Naive thymus-derived CD8-positive, alpha-beta T cell (primary cell): ENCODE data around the gene SP7. TPM values are rescaled to one million over a fixed set of nuclear protein-coding genes. Genes with fewer than 3 reads are reported as not detected.
"Not testable (repeated sequence)": the region's sequence is repeated elsewhere in the genome, so short reads cannot be mapped to it uniquely, and the experiment has no call there.

ENCODE experiments used
- ATAC-seq, 2 donors: fragments of 150-1000 bp; cut with Tn5 transposase in 1 of 2; sonication (Bioruptor Pico), chemical (Tn5 transposase) in 1 of 2; 1 replicate in 1 of 2; 2 replicates in 1 of 2; pipeline ENCODE4 v1.10.0; 2021; ENCODE audit warnings: mild to moderate bottlenecking in 2 of 2, moderate library complexity in 2 of 2
- POLR2A ChIA-PET: fragments of 350-600 bp; sonication (Branson Sonifier 250); formaldehyde crosslinking; loops from one replicate; lab custom pipeline; 2021; ENCODE audit warnings: antibody characterized with exemption; lab: Charles Lee
- DNase-seq, 10 donors: peaks; one replicate each; pipeline versions ENCODE4 v3.0.0 to v3.0.0-alpha.2; 2020 to 2022
- H3K27ac Mint-ChIP-seq, 10 donors: one replicate each; pipeline ENCODE4 v1.8.0; 2020 to 2022; ENCODE audit warnings: mild to moderate bottlenecking in 10 of 10, mixed read lengths in 10 of 10, moderate library complexity in 4 of 10, inconsistent platforms in 1 of 10
- H3K27me3 Mint-ChIP-seq, 5 donors: one replicate each; pipeline ENCODE4 v1.8.0; 2021 to 2022; ENCODE audit warnings: mixed read lengths in 5 of 5
- H3K36me3 Mint-ChIP-seq, 3 donors: one replicate each; pipeline ENCODE4 v1.8.0; 2020 to 2022; ENCODE audit warnings: mixed read lengths in 3 of 3, mild to moderate bottlenecking in 2 of 3, inconsistent platforms in 1 of 3
- H3K4me1 Mint-ChIP-seq, 4 donors: one replicate each; pipeline ENCODE4 v1.8.0; 2021 to 2022; ENCODE audit warnings: mixed read lengths in 4 of 4
- H3K4me3 Mint-ChIP-seq, 10 donors: one replicate each; pipeline ENCODE4 v1.8.0; 2020 to 2022; ENCODE audit warnings: mild to moderate bottlenecking in 10 of 10, mixed read lengths in 10 of 10, moderate library complexity in 6 of 10, inconsistent platforms in 1 of 10
- H3K9me3 Mint-ChIP-seq, 9 donors: one replicate each; pipeline ENCODE4 v1.8.0; 2020 to 2022; ENCODE audit warnings: mixed read lengths in 9 of 9, mild to moderate bottlenecking in 3 of 9, inconsistent platforms in 1 of 9, moderate library complexity in 1 of 9
- polyA plus RNA-seq, 3 donors: library from polyadenylated mRNA; unstranded; fragments of 300-500 nt; fragmentation: Illumina TruSeq; gene quantifications; one replicate each; pipeline ENCODE4 v1.2.3, GENCODE V29; 2021
- total RNA-seq, 8 experiments: library from RNA in 2 of 8; stranded (reverse) in 2 of 8; gene quantifications; one replicate each; pipeline ENCODE4 v1.2.3 and lab custom pipeline; 2021 to 2026

SP7 gene
- total and polyA plus RNA-seq, 5 experiments from 2014 or later: 0.05 TPM; not detected in 4

DNA sequence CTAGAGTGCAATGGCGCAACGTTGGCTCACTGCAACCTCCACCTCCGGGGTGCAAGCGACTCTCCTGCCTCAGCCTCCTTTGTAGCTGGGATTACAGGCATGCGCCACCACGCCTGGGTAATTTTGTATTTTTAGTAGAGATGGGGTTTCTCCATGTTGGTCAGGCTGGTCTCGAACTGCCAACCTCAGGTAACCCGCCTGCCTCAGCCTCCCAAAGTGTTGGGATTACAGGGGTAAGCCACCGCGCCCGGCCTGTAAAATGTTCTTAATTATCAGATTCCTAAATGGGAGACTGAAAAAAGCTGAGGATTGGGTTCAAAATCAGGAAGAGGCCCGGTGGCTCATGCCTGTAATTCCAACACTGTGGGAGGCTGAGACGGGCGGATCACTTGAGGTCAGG, 38.1 kb upstream of the SP7 start:
- H3K9me3 Mint-ChIP-seq, H3K27me3 Mint-ChIP-seq, DNase-seq, H3K36me3 Mint-ChIP-seq, ATAC-seq: not testable (repeated sequence)
- Mint-ChIP-seq H3K4me1 (peaks cover 13 to 31% (median 24%) of the 10 kb centered on the region in 4 donors), H3K4me3 (peak overlapping the region in 1 of 10 donors; percentile 24), H3K27ac (peak overlapping the region in 5 of 10 donors; percentile 56 to 79 (median 60))
- POLR2A ChIA-PET: interaction anchor here (1.1 to 1.5 kb wide), 2 partner anchors 10 to 50 kb away, joined by 3 to 4 read pairs; no protein-coding TSS in a partner anchor

DNA sequence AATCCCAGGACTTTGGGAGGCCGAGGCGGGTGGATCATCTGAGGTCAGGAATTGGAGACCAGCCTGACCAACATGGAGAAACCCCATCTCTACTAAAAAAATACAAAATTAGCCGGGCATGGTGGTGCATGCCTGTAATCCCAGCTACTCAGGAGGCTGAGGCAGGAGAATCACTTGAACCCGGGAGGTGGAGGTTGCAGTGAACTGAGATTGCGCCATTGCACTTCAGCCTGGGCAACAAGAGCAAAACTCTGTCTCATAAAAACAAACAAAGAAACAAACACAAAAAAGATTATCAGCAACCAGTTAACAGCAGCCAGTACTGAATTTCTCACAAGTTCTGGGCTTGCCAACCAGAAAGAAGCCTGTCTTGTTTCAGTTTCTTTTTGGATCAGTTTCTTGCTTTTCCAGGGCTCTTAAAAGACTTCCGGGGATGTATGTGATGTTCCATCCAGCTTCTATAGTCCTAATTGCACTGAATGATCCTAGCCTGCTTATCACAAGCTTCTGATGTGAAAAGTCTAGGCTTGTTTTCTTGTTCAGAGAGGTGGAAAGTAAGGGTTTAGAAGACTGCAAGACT, 37.5 kb upstream of the SP7 start:
- not testable (repeated sequence) for H3K27me3 Mint-ChIP-seq, H3K9me3 Mint-ChIP-seq, ATAC-seq, H3K36me3 Mint-ChIP-seq, DNase-seq
- Mint-ChIP-seq H3K4me1 (peaks cover 11 to 35% (median 26%) of the 10 kb centered on the region in 4 donors), H3K4me3 (peak overlapping the region in 2 of 10 donors; percentile 24 to 34), H3K27ac (peak overlapping the region; percentile 8 to 79 (median 61))
- POLR2A ChIA-PET: interaction anchor here (1.1 to 1.5 kb wide), 2 partner anchors 10 to 49 kb away, joined by 3 to 4 read pairs; no protein-coding TSS in a partner anchor

DNA sequence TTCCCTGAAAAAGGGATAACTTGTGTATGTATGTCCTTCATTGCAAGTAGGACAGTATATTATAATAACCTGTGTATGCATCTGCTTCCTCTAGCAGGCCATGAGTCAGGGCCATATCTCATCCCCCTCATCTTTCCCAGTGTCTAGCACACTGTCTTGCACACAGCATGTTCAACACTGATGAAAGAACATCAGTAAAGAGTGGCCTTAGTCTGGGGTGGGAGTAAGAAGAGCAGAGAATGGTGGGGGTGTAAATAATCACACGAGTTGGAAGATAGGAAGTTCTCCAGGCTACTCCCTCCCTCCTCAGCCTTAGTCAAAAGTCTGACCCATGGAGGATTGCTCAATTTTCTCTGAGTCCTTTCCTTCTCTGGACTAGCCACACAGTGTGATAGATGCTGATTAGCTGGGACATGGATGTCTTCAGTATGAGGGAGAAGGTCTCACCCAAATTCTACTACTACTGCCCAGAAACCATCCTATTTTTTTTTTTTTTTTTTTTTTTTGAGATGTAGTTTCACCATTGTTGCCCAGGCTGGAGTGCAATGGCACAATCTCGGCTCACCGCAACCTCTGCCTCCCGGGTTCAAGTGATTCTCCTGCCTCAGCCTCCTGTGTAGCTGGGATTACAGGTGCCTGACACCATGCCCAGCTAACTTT, 29.2 kb upstream of the SP7 start:
- POLR2A ChIA-PET: interaction anchor here (0.6 to 2.7 kb wide), 5 partner anchors 12 to 1441 kb away, joined by 3 to 18 read pairs (median 7); partner anchors contain the start of genes SP1 and TARBP2
- Mint-ChIP-seq H3K36me3 (no peaks in the 10 kb centered on the region), H3K4me1 (peaks cover 4 to 21% (median 14%) of the 10 kb centered on the region in 4 donors), H3K9me3 (no peaks in the 10 kb centered on the region), H3K27me3 (no peaks in the 10 kb centered on the region), H3K27ac (peak overlapping the region in 9 of 10 donors; percentile 16 to 88 (median 79)), H3K4me3 (peak overlapping the region in 3 of 10 donors; percentile 9 to 48 (median 15))
- DNase-seq (no peak), ATAC-seq (no peak)

DNA sequence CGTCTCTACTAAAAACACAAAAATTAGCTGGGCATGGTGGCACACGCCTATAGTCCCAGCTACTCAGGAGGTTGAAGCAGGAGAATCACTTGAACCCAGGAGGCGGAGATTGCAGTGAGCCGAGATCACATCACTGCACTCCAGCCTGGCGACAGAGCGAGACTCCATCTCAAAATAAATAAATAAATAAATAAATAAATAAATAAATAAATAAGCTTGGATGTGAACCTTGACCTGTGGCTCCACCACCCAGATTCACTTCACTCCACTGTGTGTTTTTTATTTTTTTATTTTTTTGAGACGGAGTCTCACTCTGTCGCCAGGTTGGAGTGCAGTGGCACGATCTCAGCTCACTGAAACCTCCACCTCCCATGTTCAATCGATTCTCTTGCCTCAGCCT, 25.5 kb upstream of the SP7 start:
- not testable (repeated sequence) for H3K9me3 Mint-ChIP-seq, DNase-seq, H3K27me3 Mint-ChIP-seq, H3K4me3 Mint-ChIP-seq, H3K36me3 Mint-ChIP-seq, ATAC-seq, H3K27ac Mint-ChIP-seq
- POLR2A ChIA-PET: interaction anchor here (0.7 kb wide), 1 partner anchor 18 kb away, joined by 4 read pairs; no protein-coding TSS in a partner anchor
- peaks cover 4 to 12% (median 12%) of the 10 kb centered on the region in 4 donors for H3K4me1 Mint-ChIP-seq

DNA sequence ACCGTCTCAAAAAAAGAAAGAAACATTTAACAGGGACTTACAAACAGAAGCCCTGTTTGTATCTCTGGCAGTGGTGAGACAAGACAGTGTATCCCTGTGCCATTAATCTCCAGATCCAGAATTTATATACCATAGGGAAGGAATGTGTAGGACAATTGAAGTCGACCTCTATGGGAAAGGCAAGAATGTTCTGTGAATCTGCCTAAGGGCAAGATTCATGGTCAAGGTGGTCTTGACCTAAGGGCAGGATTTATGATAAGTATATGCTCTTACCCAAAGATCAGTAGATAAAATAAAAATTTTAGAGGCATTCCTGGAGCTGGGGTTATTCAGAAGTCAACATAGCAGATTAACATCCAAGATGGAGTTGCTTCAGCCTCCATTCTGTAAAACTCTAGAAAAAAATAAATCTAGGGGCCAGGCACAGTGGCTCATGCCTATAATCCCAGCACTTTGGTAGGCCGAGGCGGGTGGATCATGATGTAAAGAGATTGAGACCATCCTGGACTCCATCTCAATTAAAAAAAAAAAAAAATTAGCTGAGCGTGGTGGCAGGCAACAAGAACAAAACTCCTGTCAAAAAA, 22.8 kb upstream of the SP7 start:
- no peak overlapping the region for H3K4me3 Mint-ChIP-seq
- POLR2A ChIA-PET: interaction anchor here (0.6 to 1.8 kb wide), 3 partner anchors 20 to 61 kb away, joined by 3 to 4 read pairs (median 3); partner anchors contain the start of gene AAAS
- ATAC-seq: no peak
- peaks cover 0 to 4% (median 1%) of the 10 kb centered on the region in 4 donors for H3K4me1 Mint-ChIP-seq
- H3K36me3 Mint-ChIP-seq: no peaks in the 10 kb centered on the region
- H3K27ac Mint-ChIP-seq: no peak overlapping the region
- H3K27me3 Mint-ChIP-seq: no peaks in the 10 kb centered on the region
- H3K9me3 Mint-ChIP-seq: no peaks in the 10 kb centered on the region
- no peak for DNase-seq

DNA sequence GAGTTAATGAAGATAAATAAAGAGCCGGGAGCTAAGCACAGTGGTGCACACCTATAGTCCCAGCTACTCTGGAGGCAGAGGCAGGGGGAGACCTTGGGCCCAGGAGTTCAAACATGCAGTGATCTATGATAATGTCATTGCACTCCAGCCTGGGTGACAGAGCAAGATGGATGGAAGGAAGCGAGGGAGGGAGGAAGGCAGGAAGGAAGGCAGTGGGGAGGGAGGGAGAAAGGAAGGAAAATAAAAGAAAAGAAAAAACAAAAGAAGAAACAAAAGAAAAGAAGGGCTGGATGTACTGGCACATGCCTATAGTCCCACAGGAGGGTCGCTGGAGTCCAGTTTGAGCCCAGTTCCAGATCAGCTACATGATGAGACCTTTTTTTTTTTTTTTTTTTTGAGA, 19.0 kb upstream of the SP7 start:
- no peaks in the 10 kb centered on the region for H3K9me3 Mint-ChIP-seq
- POLR2A ChIA-PET: interaction anchor here (0.7 to 0.8 kb wide), 3 partner anchors 36 to 160 kb away, joined by 3 to 17 read pairs (median 4); no protein-coding TSS in a partner anchor
- no peaks in the 10 kb centered on the region for H3K36me3 Mint-ChIP-seq
- H3K4me1 Mint-ChIP-seq: peaks cover 4 to 10% (median 8%) of the 10 kb centered on the region in 4 donors
- ATAC-seq (no peak), DNase-seq (no peak)
- no peaks in the 10 kb centered on the region for H3K27me3 Mint-ChIP-seq
- H3K27ac Mint-ChIP-seq: peak overlapping the region in 1 of 10 donors; percentile 79
- no peak overlapping the region for H3K4me3 Mint-ChIP-seq

DNA sequence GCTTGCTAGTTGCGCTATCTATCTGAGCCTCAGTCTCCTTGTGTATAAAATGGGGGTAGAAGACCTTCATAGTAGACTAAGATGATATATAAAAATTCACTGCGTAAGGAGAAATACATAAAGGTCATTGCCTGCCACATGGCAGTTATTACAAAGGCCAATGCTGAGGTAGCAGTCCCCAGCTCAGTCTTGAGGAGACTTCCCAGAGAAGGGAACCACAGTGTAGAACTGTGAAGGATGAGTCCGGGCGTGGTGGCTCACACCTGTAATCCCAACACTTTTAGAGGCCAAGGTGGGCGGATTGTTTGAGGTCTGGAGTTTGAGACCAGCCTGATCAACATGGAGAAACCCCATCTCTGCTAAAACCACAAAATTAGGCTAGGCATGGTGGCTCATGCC, 17.1 kb upstream of the SP7 start:
- no peaks in the 10 kb centered on the region for H3K27me3 Mint-ChIP-seq
- POLR2A ChIA-PET: interaction anchor here (0.6 to 3.0 kb wide), 6 partner anchors 11 to 88 kb away, joined by 3 to 23 read pairs (median 8); partner anchors contain the start of genes PRR13 and SP1
- H3K4me3 Mint-ChIP-seq: no peak overlapping the region
- H3K27ac Mint-ChIP-seq: no peak overlapping the region
- DNase-seq: no peak
- ATAC-seq: no peak
- no peaks in the 10 kb centered on the region for H3K36me3 Mint-ChIP-seq
- H3K4me1 Mint-ChIP-seq: peaks cover 6 to 10% (median 8%) of the 10 kb centered on the region in 4 donors
- no peaks in the 10 kb centered on the region for H3K9me3 Mint-ChIP-seq

DNA sequence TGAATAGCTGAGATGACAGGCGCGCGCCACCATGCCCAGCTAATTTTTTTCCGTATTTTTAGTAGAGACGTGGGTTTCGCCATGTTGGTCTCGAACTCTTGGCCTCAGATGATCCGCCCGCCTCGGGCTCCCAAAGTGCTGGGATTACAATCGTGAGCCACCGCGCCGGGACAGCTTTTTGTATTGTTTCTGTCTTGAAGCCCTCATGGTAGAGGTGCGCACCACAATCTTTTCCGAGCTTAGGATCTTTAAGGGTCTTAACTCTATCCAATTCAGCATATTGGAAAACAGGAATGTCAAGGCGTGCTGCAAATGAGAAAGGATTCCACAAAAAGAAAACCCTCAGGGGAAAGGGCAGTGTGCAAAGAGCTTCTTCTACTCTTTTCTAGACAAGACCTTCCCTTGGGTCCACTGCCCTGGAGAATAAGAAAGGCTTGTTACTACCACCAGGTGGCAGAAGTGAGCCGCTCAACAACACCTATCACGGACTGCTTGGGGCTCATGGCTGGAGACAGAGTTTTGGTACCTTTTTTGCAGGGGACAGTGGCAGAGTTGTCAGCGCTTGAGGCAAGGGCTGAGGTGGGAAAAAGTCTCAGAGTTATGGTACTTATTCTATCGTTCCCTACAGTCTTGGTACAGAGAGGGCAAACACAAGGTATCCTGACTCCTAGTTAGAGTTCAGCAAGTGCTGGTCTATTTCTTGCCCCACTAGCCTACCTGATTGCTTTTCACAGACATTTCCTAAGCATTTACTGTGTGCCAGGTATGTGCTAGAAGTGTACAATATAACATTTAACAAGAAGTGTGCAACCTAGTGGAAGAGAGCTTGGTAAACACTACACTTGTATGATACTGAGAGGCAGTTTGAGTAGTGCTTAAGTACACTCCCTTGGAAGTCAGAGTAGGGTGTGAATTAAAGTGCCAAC, 16.4 kb upstream of the SP7 start:
- POLR2A ChIA-PET: interaction anchor here (0.6 to 3.0 kb wide), 10 partner anchors 9 to 156 kb away, joined by 3 to 23 read pairs (median 5); partner anchors contain the start of genes PRR13, SP1 and TARBP2
- DNase-seq (peak; percentile 63 to 91 (median 82)), ATAC-seq (peak; percentile 99 to 100)
- Mint-ChIP-seq H3K4me3 (no peak overlapping the region), H3K4me1 (peaks cover 6 to 10% (median 8%) of the 10 kb centered on the region in 4 donors), H3K36me3 (no peaks in the 10 kb centered on the region), H3K27me3 (no peaks in the 10 kb centered on the region), H3K27ac (peak overlapping the region in 3 of 10 donors; percentile 34 to 67 (median 43)), H3K9me3 (no peaks in the 10 kb centered on the region)

DNA sequence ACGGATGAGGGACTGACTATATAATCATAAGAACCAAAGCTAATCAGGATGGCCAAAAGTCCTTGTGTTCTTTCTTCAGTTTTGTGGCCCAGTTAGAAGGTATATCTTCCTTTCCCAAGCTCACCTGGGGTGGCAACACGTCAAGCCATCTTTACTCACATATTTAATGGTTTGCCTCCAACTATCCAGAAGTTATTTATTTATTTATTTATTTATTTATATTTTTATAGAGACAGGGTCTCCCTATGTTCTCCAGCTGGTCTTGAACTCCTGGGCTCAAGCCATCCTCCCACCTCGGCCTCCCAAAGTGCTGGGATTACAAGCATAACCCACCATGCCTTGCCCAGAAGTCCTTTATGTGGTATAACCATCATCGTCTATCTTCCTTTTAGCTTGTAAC, 11.8 kb upstream of the SP7 start:
- POLR2A ChIA-PET: interaction anchor here (0.9 to 1.6 kb wide), 3 partner anchors 23 to 74 kb away, joined by 3 to 5 read pairs (median 3); no protein-coding TSS in a partner anchor
- H3K27me3 Mint-ChIP-seq: no peaks in the 10 kb centered on the region
- no peak for ATAC-seq

DNA sequence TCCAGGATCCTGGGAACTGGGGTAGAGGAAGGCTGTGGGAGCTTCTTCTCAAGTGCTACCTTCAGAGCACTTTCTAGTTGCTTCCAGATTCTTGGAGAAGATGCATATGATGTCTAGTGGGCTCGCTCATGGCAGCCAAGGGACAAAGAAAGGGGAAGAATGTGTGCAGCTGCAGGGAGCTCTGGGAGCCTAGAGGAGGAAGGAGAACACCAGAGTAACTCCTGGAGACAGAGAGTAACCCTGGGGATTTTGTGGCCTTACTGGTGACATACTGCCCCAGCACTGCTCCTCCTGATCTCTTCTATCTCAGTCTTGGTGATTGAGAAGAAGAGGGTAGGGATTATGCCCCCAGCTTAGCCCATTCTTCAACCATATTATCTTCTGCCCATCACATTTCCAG, 10.3 kb upstream of the SP7 start:
- Mint-ChIP-seq H3K4me3 (peak overlapping the region in 4 of 10 donors; percentile 13 to 44 (median 36)), H3K36me3 (no peaks in the 10 kb centered on the region), H3K27me3 (no peaks in the 10 kb centered on the region), H3K9me3 (no peaks in the 10 kb centered on the region), H3K4me1 (peaks cover 14 to 25% (median 18%) of the 10 kb centered on the region in 4 donors), H3K27ac (peak overlapping the region in 1 of 10 donors; percentile 90)
- POLR2A ChIA-PET: interaction anchor here (1.0 to 4.6 kb wide), 3 partner anchors 19 to 147 kb away, joined by 3 to 80 read pairs (median 11); partner anchors contain the start of gene AAAS
- ATAC-seq (no peak), DNase-seq (no peak)

More for the DNA sequence above, 11.8 kb upstream of the SP7 start:
- no peak overlapping the region for H3K27ac Mint-ChIP-seq
- DNase-seq: no peak
- no peaks in the 10 kb centered on the region for H3K9me3 Mint-ChIP-seq
- H3K36me3 Mint-ChIP-seq: no peaks in the 10 kb centered on the region
- no peak overlapping the region for H3K4me3 Mint-ChIP-seq
- peaks cover 18 to 30% (median 24%) of the 10 kb centered on the region in 4 donors for H3K4me1 Mint-ChIP-seq

DNA sequence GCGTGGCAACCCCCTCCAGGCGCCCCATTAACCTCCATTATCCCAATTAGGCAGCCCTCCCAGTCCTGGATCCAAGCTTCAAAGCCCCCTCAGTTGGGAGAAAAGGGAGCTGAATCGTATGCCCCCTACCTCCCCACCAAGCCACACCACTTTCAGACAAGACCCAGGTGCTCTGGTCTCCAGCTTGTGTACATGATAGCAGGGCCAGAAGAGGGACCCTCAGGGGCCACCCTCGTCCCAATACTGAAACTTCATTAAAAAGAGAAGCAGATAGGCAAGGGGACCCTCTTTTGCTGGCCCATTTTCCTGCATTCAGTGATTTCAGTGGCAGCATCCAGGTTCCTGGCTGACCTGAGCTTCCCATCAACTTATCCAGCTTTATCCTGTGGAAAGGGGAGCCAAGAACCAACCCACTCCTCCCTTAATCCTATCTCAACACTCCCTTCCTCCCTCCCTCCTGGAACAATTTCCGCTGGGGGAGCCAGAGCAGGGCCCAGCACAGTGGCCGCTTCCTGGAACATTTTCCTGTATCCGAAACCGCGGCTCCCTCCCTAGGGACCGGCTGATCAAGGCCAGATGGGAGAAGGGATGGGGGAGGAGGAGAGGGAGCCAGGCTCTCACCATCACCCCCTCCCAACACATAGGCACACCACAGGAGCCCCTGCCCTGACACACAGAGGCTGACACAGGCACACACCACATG, 9.5 kb upstream of the SP7 start:
- ATAC-seq: no peak

More for the DNA sequence above, 9.5 kb upstream of the SP7 start:
- Mint-ChIP-seq H3K4me3 (peak overlapping the region; percentile 42 to 100 (median 98)), H3K9me3 (no peaks in the 10 kb centered on the region), H3K27ac (peak overlapping the region in 6 of 10 donors; percentile 65 to 97 (median 93)), H3K4me1 (peaks cover 15 to 25% (median 18%) of the 10 kb centered on the region in 4 donors), H3K36me3 (no peaks in the 10 kb centered on the region), H3K27me3 (peaks cover 0 to 3% (median 0%) of the 10 kb centered on the region in 5 donors)
- POLR2A ChIA-PET: interaction anchor here (0.6 to 4.6 kb wide), 14 partner anchors 12 to 243 kb away, joined by 3 to 80 read pairs (median 5); partner anchors contain the start of genes AAAS, CSAD, MYG1 and PFDN5
- no peak for DNase-seq
